Heart right ventricle (tissue), 16 donors: ENCODE measurements around the gene ACOT13. TPM values are rescaled to one million over a fixed set of nuclear protein-coding genes. Genes with fewer than 3 reads are reported as not detected.
A peak's percentile ranks its signal among the peaks of the same experiment; 100 is the strongest.
"Not testable (repeated sequence)": the region's sequence is repeated elsewhere in the genome, so short reads cannot be mapped to it uniquely, and the experiment has no call there.

Experiments
- ATAC-seq, 8 donors: fragments of 200-7000 bp; cut with Tn5 transposase; one replicate each; pipeline ENCODE4 v1.9.1; 2020; ENCODE audit warnings: mild to moderate bottlenecking in 8 of 8, moderate library complexity in 8 of 8, moderate number of reproducible peaks in 1 of 8
- DNase-seq, 2 donors: peaks; one replicate each; pipeline ENCODE4 v3.0.0-alpha.2; 2020
- H3K27ac ChIP-seq, 10 donors: fragments of 200-600 bp; sonication (generic) in 2 of 10; one replicate each; pipeline versions ENCODE4 v1.5.0 to v1.8.0; 2020 to 2022; ENCODE audit warnings: mild to moderate bottlenecking in 3 of 10
- H3K27me3 ChIP-seq, 7 donors: fragments of 200-600 bp; one replicate each; pipeline ENCODE4 v1.8.0; 2021 to 2022; ENCODE audit warnings: mild to moderate bottlenecking in 2 of 7
- H3K36me3 ChIP-seq, 9 donors: fragments of 200-600 bp; sonication (generic) in 1 of 9; one replicate each; pipeline versions ENCODE4 v1.5.0 to v1.8.0; 2020 to 2022; ENCODE audit warnings: mild to moderate bottlenecking in 2 of 9
- H3K4me1 ChIP-seq, 9 donors: fragments of 200-600 bp; sonication (generic) in 1 of 9; one replicate each; pipeline versions ENCODE4 v1.5.0 to v1.8.0; 2020 to 2022; ENCODE audit warnings: mild to moderate bottlenecking in 4 of 9
- H3K4me3 ChIP-seq, 10 donors: fragments of 200-600 bp; sonication (generic) in 2 of 10; one replicate each; pipeline versions ENCODE4 v1.5.0 to v1.8.0; 2020 to 2022; ENCODE audit warnings: mild to moderate bottlenecking in 7 of 10, moderate library complexity in 2 of 10
- H3K9me3 ChIP-seq, 11 donors: fragments of 200-600 bp in 10 of 11; sonication (generic) in 2 of 11; one replicate each; pipeline versions ENCODE4 v1.5.0 to v1.8.0; 2013 to 2022; ENCODE audit warnings: mild to moderate bottlenecking in 2 of 11, control low read depth in 1 of 11, moderate library complexity in 1 of 11
- CTCF ChIP-seq, 9 donors: fragments of 200-600 bp; sonication (generic) in 2 of 9; IDR thresholded peaks; one replicate each; pipeline versions ENCODE4 v1.5.0 to v1.8.0; 2021 to 2022; ENCODE audit warnings: antibody characterized with exemption in 9 of 9, mild to moderate bottlenecking in 5 of 9, moderate library complexity in 1 of 9
- WGBS, 2 donors: extraction: QIAGEN DNeasy Blood & Tissue Kit; methylation state at CpG; one replicate each; pipeline ENCODE4 v1.1.7; 2013; ENCODE audit warnings: inconsistent platforms in 1 of 2; 5-methylcytosine and 5-hydroxymethylcytosine counted together
- intact Hi-C, 10 donors: fragments of 100-400 bp; cut with DNase I; formaldehyde crosslinking; loops; one replicate each; pipeline versions ENCODE4 v1.11.1 to v1.14.2; 2022
- polyA plus RNA-seq, 2 donors: library from polyadenylated mRNA; stranded (reverse); fragments of 200-250 nt; gene quantifications; one replicate each; pipeline ENCODE4 v1.2.3, GENCODE V29; 2013
- total RNA-seq, 10 donors: library from RNA; stranded (reverse); fragmentation: NEBNext Ultra II Directional in 3 of 10; extraction: Animal tissue kit (Norgen Biotek cat#: 25700) in 3 of 10; gene quantifications; one replicate each; pipeline versions ENCODE4 v1.2.1 to v1.2.4, GENCODE V29; 2021 to 2023
- donor health status: Arrhythmogenic right ventricular cardiomyopathy.
- donor health status: ischemic (EF 13 %, LVEDD 7.1; RV severe dilation, severe dysfunction).
- donor health status: healthy with polysubstance abuse.
- donor health status: DM: no; HTN: yes; CAD: no.
- donor health status: DM: no; HTN: no; CAD: no.
- donor health status: ischemic (EF 25% LVEDD 6.9; RV normal size, moderate dysfunction).
- donor health status: ischemic (EF 25% LVEDD 5.7; RV mildly dilated, moderate dysfunction).
- donor health status: healthy.
- donor health status: DM: yes; HTN: yes; CAD: no.
- donor health status: Ischemic cardiomyopathy.
- donor health status: ischemic (EF 35%, LVEDD 5.7; RV mildly dilated, moderate dysfunction).
- donor health status: nonischemic (EF 11% LVEDD 7.7; RV severe dilation, severe dysfunction).
- donor health status: DM: yes; HTN: yes; CAD: no.
- donor health status: PGD.
- donor health status: ischemic (EF 29% LVEDD 5.4; RV normal size, mild dysfunction).
- donor health status: nonischemic (EF 23%, LVEDD 6.1; RV moderate dilation, normal function).

ACOT13 gene
- total and polyA plus RNA-seq, 12 donors = 38.2 to 241 (median 56.1) TPM

- no peaks in the 10 kb centered on the region for H3K27me3 ChIP-seq
- H3K4me3 ChIP-seq = no peak overlapping the region
- no peaks in the 10 kb centered on the region for H3K36me3 ChIP-seq
- H3K27ac ChIP-seq = peak overlapping the region in 5 of 10 donors; percentile 9 to 91 (median 28)
- H3K4me1 ChIP-seq = peaks cover 0 to 42% (median 0%) of the 10 kb centered on the region in 9 donors
- intact Hi-C loops = no loop called here
- no peak for TF ChIP-seq CTCF (IDR thresholded peaks at IDR 0.05)
- 74 to 80% methylated on average over 2 of the region's 2 CpGs for WGBS, 2 donors
- DNase-seq (no peak), ATAC-seq (peak in 7 of 8 donors; percentile 30 to 69 (median 62))
- H3K9me3 ChIP-seq = no peaks in the 10 kb centered on the region
Observed at GRCh38 chr6:24743265-24743943, 76.5 kb downstream of the ACOT13 start.

GRCh38 chr6:24743944-24744335 lies 77.1 kb downstream of the ACOT13 start:
- no peaks in the 10 kb centered on the region for H3K9me3 ChIP-seq
- no peak overlapping the region for H3K4me3 ChIP-seq
- TF ChIP-seq CTCF (IDR thresholded peaks at IDR 0.05) = no peak
- WGBS, 2 donors = 69 to 88% methylated on average over 3 of the region's 3 CpGs
- H3K27ac ChIP-seq = peak overlapping the region in 3 of 10 donors; percentile 9 to 91 (median 52)
- H3K36me3 ChIP-seq = no peaks in the 10 kb centered on the region
- peak in 4 of 8 donors; percentile 47 to 56 (median 48) for ATAC-seq
- H3K27me3 ChIP-seq = no peaks in the 10 kb centered on the region
- no peak for DNase-seq
- H3K4me1 ChIP-seq = peaks cover 0 to 42% (median 0%) of the 10 kb centered on the region in 9 donors
- intact Hi-C loops = no loop called here

DNA sequence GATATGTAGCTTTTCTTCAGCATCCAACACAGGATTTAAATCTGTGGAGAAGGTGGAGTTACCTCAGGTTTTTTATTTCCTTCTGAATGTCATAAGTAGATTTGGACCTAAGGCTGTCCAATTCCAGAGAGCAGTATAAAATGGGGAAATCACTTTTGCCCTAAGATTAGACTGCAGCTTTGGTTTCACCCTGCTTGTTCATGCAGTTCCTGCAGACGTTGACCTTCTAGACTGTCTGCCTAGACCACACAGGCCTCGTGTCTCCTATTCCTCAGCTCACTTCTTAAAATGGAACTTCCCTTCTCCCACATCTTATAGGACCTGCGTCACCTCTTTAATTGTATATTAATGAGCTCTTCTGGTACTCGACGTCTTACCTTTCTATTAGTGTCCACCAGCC lies 78.0 kb downstream of the ACOT13 start:
- H3K4me1 ChIP-seq = peaks cover 0 to 51% (median 0%) of the 10 kb centered on the region in 9 donors
- no peaks in the 10 kb centered on the region for H3K9me3 ChIP-seq
- intact Hi-C loops = no loop called here
- ATAC-seq (peak in 7 of 8 donors; percentile 49 to 78 (median 63)), DNase-seq (no peak)
- peak overlapping the region in 2 of 10 donors; percentile 39 to 91 for H3K27ac ChIP-seq
- TF ChIP-seq CTCF (IDR thresholded peaks at IDR 0.05) = no peak
- H3K36me3 ChIP-seq = no peaks in the 10 kb centered on the region
- H3K4me3 ChIP-seq = no peak overlapping the region
- WGBS, 2 donors = 77 to 80% methylated on average over 5 of the region's 5 CpGs
- H3K27me3 ChIP-seq = no peaks in the 10 kb centered on the region

DNA sequence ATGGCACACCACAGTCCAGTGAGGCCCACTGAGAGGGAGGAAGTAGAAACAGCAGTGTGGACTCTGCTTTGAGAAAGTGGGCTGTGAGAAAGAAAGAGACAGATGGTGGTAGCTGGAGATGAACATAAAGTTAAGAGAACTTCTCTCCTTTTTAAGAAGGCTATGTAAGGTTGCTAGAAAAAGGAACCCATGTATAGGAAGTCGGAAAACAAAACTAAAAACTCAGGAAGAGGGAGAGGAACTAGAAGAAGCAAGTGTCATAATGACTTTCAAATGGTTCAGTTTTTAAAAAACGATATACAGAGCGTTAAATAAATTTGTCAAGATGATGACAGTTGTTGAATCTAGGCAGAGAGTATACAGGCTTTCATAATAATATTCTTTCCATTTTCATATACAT lies 82.4 kb downstream of the ACOT13 start:
- H3K4me3 ChIP-seq = no peak overlapping the region
- ATAC-seq = peak in 1 of 8 donors; percentile 19
- H3K4me1 ChIP-seq = peaks cover 0 to 25% (median 0%) of the 10 kb centered on the region in 9 donors
- 84 to 85% methylated on average over 3 of the region's 3 CpGs for WGBS, 2 donors
- peaks cover 0 to 9% (median 0%) of the 10 kb centered on the region in 11 donors for H3K9me3 ChIP-seq
- TF ChIP-seq CTCF (IDR thresholded peaks at IDR 0.05) = no peak
- no peaks in the 10 kb centered on the region for H3K27me3 ChIP-seq
- intact Hi-C loops = no loop called here
- H3K36me3 ChIP-seq = no peaks in the 10 kb centered on the region
- no peak for DNase-seq
- H3K27ac ChIP-seq = peak overlapping the region in 2 of 10 donors; percentile 21 to 86

DNA sequence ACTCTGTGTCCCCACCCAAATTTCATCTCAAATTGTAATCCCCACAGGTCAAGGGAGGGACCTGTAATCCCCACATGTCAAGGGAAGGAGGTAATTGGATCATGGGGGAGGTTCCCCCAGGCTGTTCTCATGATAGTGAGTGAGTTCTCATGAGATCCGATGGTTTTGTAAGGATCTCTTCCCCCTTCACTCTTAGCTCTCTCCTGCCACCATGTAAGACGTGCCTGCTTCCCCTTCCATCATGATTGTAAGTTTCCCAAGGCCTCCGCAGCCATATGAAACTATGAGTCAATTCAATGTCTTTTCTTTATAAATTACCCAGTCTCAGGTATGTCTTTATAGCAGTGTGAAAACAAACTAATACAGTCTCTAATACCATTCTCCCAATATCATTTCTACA lies 84.0 kb downstream of the ACOT13 start:
- 71 to 89% methylated on average over 3 of the region's 3 CpGs for WGBS, 2 donors
- DNase-seq, H3K27ac ChIP-seq, H3K27me3 ChIP-seq, intact Hi-C loops, ATAC-seq, H3K36me3 ChIP-seq, H3K4me3 ChIP-seq, H3K9me3 ChIP-seq: not testable (repeated sequence)
- H3K4me1 ChIP-seq = peaks cover 0 to 20% (median 0%) of the 10 kb centered on the region in 9 donors
